ENCODE data around the gene C9orf153.

GRCh38 chr9:86259557-86259956 is at the start of gene C9orf153:
- TF ChIP-seq CTCF (IDR thresholded peaks at IDR 0.05 in 4 of 5, conservative IDR thresholded peaks at IDR 0.05 in 1 of 5), result no peak
- TF ChIP-seq POLR2A (IDR thresholded peaks at IDR 0.05), result no peak

Measured in gastrocnemius medialis (tissue), 4 donors.